Caco-2 (cell line): ENCODE data around the gene ELL3. TPM values are rescaled to one million over a fixed set of nuclear protein-coding genes. Genes with fewer than 3 reads are reported as not detected.
"Not testable (repeated sequence)": the region's sequence is repeated elsewhere in the genome, so short reads cannot be mapped to it uniquely, and the experiment has no call there.

Experiments
- Bru-seq: library from RNA; stranded (reverse); fragments of 400-500 nt; gene quantifications from one replicate; lab custom pipeline; 2021; lab: Mats Ljungman, UMichigan
- BruChase-seq, 2 experiments: library from RNA; stranded (reverse); fragments of 400-500 nt; gene quantifications; one replicate each; lab custom pipeline; 2021; lab: Mats Ljungman, UMichigan
- BruUV-seq: library from RNA; stranded (reverse); fragments of 400-500 nt; replicated peaks from 2 replicates; lab custom pipeline; 2021; lab: Mats Ljungman, UMichigan
- CTCF ChIA-PET: fragments of 300-600 bp; sonication (Branson Sonifier 250); formaldehyde crosslinking; loops from one replicate; lab custom pipeline; 2022; ENCODE audit warnings: antibody characterized with exemption; lab: Charles Lee
- POLR2A ChIA-PET: fragments of 300-600 bp; sonication (Branson Sonifier 250); formaldehyde crosslinking; loops from one replicate; lab custom pipeline; 2022; ENCODE audit warnings: antibody characterized with exemption; lab: Charles Lee
- DNase-seq, 2 experiments: peaks; one replicate each; pipeline versions ENCODE4 v3.0.0 to v3.0.0-alpha.2; 2020 to 2022
- H3K27me3 ChIP-seq: replicated peaks from 2 replicates; pipeline ENCODE4 v1.6.0; 2011; ENCODE audit warnings: low read length; ENCODE audit not compliant: control insufficient read depth, insufficient read depth
- H3K36me3 ChIP-seq: 2 replicates; pipeline ENCODE4 v1.5.1; 2011; ENCODE audit warnings: low read length; ENCODE audit not compliant: control insufficient read depth, insufficient read depth
- H3K4me1 ChIP-seq: fragments of 250-450 bp; sonication (Bioruptor Pico); 2 replicates; pipeline ENCODE4 v1.5.1; 2020; ENCODE audit warnings: mild to moderate bottlenecking
- H3K4me3 ChIP-seq: 2 replicates; pipeline ENCODE4 v1.5.1; 2011; ENCODE audit warnings: low read depth, mild to moderate bottlenecking, control low read depth, low read length
- H3K9me3 ChIP-seq: fragments of 250-450 bp; sonication (Bioruptor Pico); 2 replicates; pipeline ENCODE4 v1.5.1; 2020; ENCODE audit warnings: mild to moderate bottlenecking, moderate library complexity
- H3K27ac Mint-ChIP-seq: one replicate; pipeline ENCODE4 v1.8.0; 2022; ENCODE audit warnings: mixed read lengths; ENCODE audit not compliant: unreplicated experiment
- H3K27me3 Mint-ChIP-seq: one replicate; pipeline ENCODE4 v1.8.0; 2022; ENCODE audit warnings: mixed read lengths; ENCODE audit not compliant: insufficient read depth, unreplicated experiment
- H3K36me3 Mint-ChIP-seq: one replicate; pipeline ENCODE4 v1.8.0; 2022; ENCODE audit warnings: mild to moderate bottlenecking, mixed read lengths; ENCODE audit not compliant: insufficient read depth, unreplicated experiment
- H3K4me1 Mint-ChIP-seq: one replicate; pipeline ENCODE4 v1.8.0; 2022; ENCODE audit warnings: low read depth, mixed read lengths; ENCODE audit not compliant: unreplicated experiment
- H3K4me3 Mint-ChIP-seq: one replicate; pipeline ENCODE4 v1.8.0; 2022; ENCODE audit warnings: mild to moderate bottlenecking, moderate library complexity, mixed read lengths; ENCODE audit not compliant: unreplicated experiment
- H3K9me3 Mint-ChIP-seq: one replicate; pipeline ENCODE4 v1.8.0; 2022; ENCODE audit warnings: mixed read lengths; ENCODE audit not compliant: unreplicated experiment
- CTCF ChIP-seq, 2 experiments: fragments of 200-600 bp in 1 of 2; IDR thresholded peaks; 1 replicate in 1 of 2; 2 replicates in 1 of 2; pipeline versions ENCODE4 v1.5.1 to v1.8.0; 2011 to 2022; ENCODE audit warnings: antibody characterized with exemption in 1 of 2, control low read depth in 1 of 2, inconsistent platforms in 1 of 2, low read depth in 1 of 2, low read length in 1 of 2, mild to moderate bottlenecking in 1 of 2, moderate library complexity in 1 of 2; ENCODE audit not compliant: insufficient read depth in 1 of 2, severe bottlenecking in 1 of 2, unreplicated experiment in 1 of 2
- intact Hi-C: fragments of 100-400 bp; cut with micrococcal nuclease; formaldehyde crosslinking; loops from one replicate; pipeline ENCODE4 v1.10.0; 2022; ENCODE audit not compliant: unreplicated experiment
- long read RNA-seq: library from polyadenylated mRNA; stranded (forward); transcript quantifications from one replicate; pipeline ENCODE4 v2.0.0, GENCODE V29; 2022
- total RNA-seq: library from RNA; stranded (reverse); gene quantifications from 2 replicates; pipeline ENCODE4 v1.2.3, GENCODE V29; 2022

The ELL3 gene
- total RNA-seq (0.18 TPM in 1 of 2 replicates, not detected in the other), Bru-seq, nascent RNA (not detected), BruChase-seq, experiment 1, labeled RNA remaining after a 2-hour chase (percentile 1 among the genes with signal in this experiment), BruChase-seq, experiment 2, labeled RNA remaining after a 6-hour chase (percentile 19 among the genes with signal in this experiment)
- long read RNA-seq, result 0 reads

GRCh38 chr15:43776718-43777266 lies at the start of gene ELL3:
ELL3 (minus strand) TSS chr15:43776966; CDS start chr15:43776901, 65 bp downstream.
- Histone ChIP-seq H3K36me3 (peaks cover 1% of the 10 kb centered on the region; the same call in 1 of the 2 replicates), H3K9me3 (no peaks in the 10 kb centered on the region), H3K4me1 (no peaks in the 10 kb centered on the region), H3K27me3 (no peaks in the 10 kb centered on the region), H3K4me3 (no peak within 1 kb of the TSS)
- intact Hi-C loops, result no loop called here
- BruUV-seq, result no TSS peak
- TF ChIP-seq CTCF (IDR thresholded peaks at IDR 0.05; ENCODE audit: insufficient read depth in 1 of 2, low read depth in 1 of 2, low read length in 1 of 2, severe bottlenecking in 1 of 2, unreplicated experiment in 1 of 2), result no peak
- no peaks in the 10 kb centered on the region for H3K9me3 Mint-ChIP-seq
- no peak for DNase-seq
- H3K36me3 Mint-ChIP-seq, result peaks cover 28% of the 10 kb centered on the region
- CTCF ChIA-PET, result no interaction called here
- H3K4me1 Mint-ChIP-seq, result no peaks in the 10 kb centered on the region
- H3K27ac Mint-ChIP-seq, result no peak within 1 kb of the TSS
- no peaks in the 10 kb centered on the region for H3K27me3 Mint-ChIP-seq
- POLR2A ChIA-PET, result no interaction called here
- peak within 1 kb of the TSS; percentile 37 for H3K4me3 Mint-ChIP-seq

- ChIA-PET POLR2A (no interaction called here), CTCF (no interaction called here)
- H3K36me3 Mint-ChIP-seq, result peaks cover 30% of the 10 kb centered on the region
- H3K36me3 ChIP-seq, result no peaks in the 10 kb centered on the region
- intact Hi-C loops, result no loop called here
- H3K4me3 Mint-ChIP-seq, result peak overlapping the region; percentile 92
- DNase-seq, result no peak
- H3K4me1 Mint-ChIP-seq, result peaks cover 20% of the 10 kb centered on the region
- TF ChIP-seq CTCF (IDR thresholded peaks at IDR 0.05; ENCODE audit: insufficient read depth in 1 of 2, low read depth in 1 of 2, low read length in 1 of 2, severe bottlenecking in 1 of 2, unreplicated experiment in 1 of 2), result no peak
- BruUV-seq, result no TSS peak
- no peaks in the 10 kb centered on the region for H3K27me3 Mint-ChIP-seq
- no peaks in the 10 kb centered on the region for H3K27me3 ChIP-seq
- 0 out of 2 replicates have a peak, but pooled peaks cover 6% of the 10 kb centered on the region for H3K4me1 ChIP-seq
- H3K9me3 Mint-ChIP-seq, result no peaks in the 10 kb centered on the region
- H3K9me3 ChIP-seq, result no peaks in the 10 kb centered on the region
- H3K4me3 ChIP-seq, result peak overlapping the region; percentile 59
- peak overlapping the region; percentile 87 for H3K27ac Mint-ChIP-seq
These were observed 49.3 kb upstream of the ELL3 start for GRCh38 chr15:43826029-43826507.

- CTCF ChIA-PET, H3K36me3 ChIP-seq, DNase-seq, BruUV-seq, H3K4me1 ChIP-seq, H3K27me3 Mint-ChIP-seq, H3K4me3 ChIP-seq, H3K9me3 Mint-ChIP-seq, H3K9me3 ChIP-seq, H3K27me3 ChIP-seq: not testable (repeated sequence)
- peaks cover 30% of the 10 kb centered on the region for H3K36me3 Mint-ChIP-seq
- peaks cover 21% of the 10 kb centered on the region for H3K4me1 Mint-ChIP-seq
- peak overlapping the region; percentile 95 for H3K4me3 Mint-ChIP-seq
- POLR2A ChIA-PET, result interaction anchor here (0.8 to 1.4 kb wide), 3 partner anchors 33 to 603 kb away, joined by 3 to 6 read pairs (median 5); partner anchors contain the start of genes CTDSPL2 and SERF2
- H3K27ac Mint-ChIP-seq, result peak overlapping the region; percentile 92
- intact Hi-C loops, result loop anchor here (2.0 kb wide), 1 partner anchor 25 kb away; the partner anchor contains the start of genes HYPK and SERINC4
These were observed 48.5 kb upstream of the ELL3 start for GRCh38 chr15:43825305-43825704.
